Measurements from ENCODE around the gene KCNH1.
A peak's percentile ranks its signal among the peaks of the same experiment; 100 is the strongest.

Gene KCNH1

GRCh38 chr1:210652329-210652954 is 481.5 kb downstream of the KCNH1 start:
- intact Hi-C loops (cut with DNase I): no loop called here
- no peak for DNase-seq

GRCh38 chr1:210650403-210650802 is 483.5 kb downstream of the KCNH1 start:
- intact Hi-C loops (cut with DNase I): no loop called here
- DNase-seq: no peak

GRCh38 chr1:210648588-210649269 is 485.2 kb downstream of the KCNH1 start:
- intact Hi-C loops (cut with DNase I): no loop called here
- no peak for DNase-seq

- intact Hi-C loops (cut with DNase I): no loop called here
- DNase-seq: no peak
Observed at GRCh38 chr1:210647406-210648333, 486.3 kb downstream of the KCNH1 start.

GRCh38 chr1:210646258-210646616 is 487.7 kb downstream of the KCNH1 start:
- intact Hi-C loops (cut with DNase I): no loop called here
- no peak for DNase-seq

- DNase-seq: peak in 1 of 42 donors; percentile 14
- intact Hi-C loops (cut with DNase I): no loop called here
Observed at GRCh38 chr1:210645582-210646257, 488.2 kb downstream of the KCNH1 start.

- intact Hi-C loops (cut with DNase I): no loop called here
- no peak for DNase-seq
Observed at GRCh38 chr1:210641582-210641981, 492.4 kb downstream of the KCNH1 start.

- intact Hi-C loops (cut with DNase I): no loop called here
- DNase-seq: no peak
Observed at GRCh38 chr1:210635108-210635507, 498.8 kb downstream of the KCNH1 start.

- intact Hi-C loops (cut with DNase I): no loop called here
- peak; percentile 32 to 84 (median 66) for DNase-seq
Observed at GRCh38 chr1:210633636-210634035, 500.3 kb downstream of the KCNH1 start.

GRCh38 chr1:210633140-210633539 is 500.8 kb downstream of the KCNH1 start:
- intact Hi-C loops (cut with DNase I): no loop called here
- DNase-seq: no peak

GRCh38 chr1:210631399-210631798 is 502.5 kb downstream of the KCNH1 start:
- DNase-seq: peak in 9 of 42 donors; percentile 17 to 72 (median 39)
- intact Hi-C loops (cut with DNase I): no loop called here

- intact Hi-C loops (cut with DNase I): no loop called here
- no peak for DNase-seq
Observed at GRCh38 chr1:210629276-210629675, 504.7 kb downstream of the KCNH1 start.

- DNase-seq: no peak
Observed at GRCh38 chr1:210627755-210628154, 506.2 kb downstream of the KCNH1 start.

More at GRCh38 chr1:210627755-210628154, 506.2 kb downstream of the KCNH1 start:
- intact Hi-C loops (cut with DNase I): no loop called here

Data from head of caudate nucleus (tissue), 42 donors.